Globus pallidus (tissue), 1 donor: ENCODE results near the gene DMP1.
A peak's percentile ranks its signal among the peaks of the same experiment; 100 is the strongest.

ENCODE experiments used
- DNase-seq: peaks from one replicate; pipeline ENCODE4 v3.0.0-alpha.2; 2015; ENCODE audit warnings: low spot score

DMP1 gene, protein sequence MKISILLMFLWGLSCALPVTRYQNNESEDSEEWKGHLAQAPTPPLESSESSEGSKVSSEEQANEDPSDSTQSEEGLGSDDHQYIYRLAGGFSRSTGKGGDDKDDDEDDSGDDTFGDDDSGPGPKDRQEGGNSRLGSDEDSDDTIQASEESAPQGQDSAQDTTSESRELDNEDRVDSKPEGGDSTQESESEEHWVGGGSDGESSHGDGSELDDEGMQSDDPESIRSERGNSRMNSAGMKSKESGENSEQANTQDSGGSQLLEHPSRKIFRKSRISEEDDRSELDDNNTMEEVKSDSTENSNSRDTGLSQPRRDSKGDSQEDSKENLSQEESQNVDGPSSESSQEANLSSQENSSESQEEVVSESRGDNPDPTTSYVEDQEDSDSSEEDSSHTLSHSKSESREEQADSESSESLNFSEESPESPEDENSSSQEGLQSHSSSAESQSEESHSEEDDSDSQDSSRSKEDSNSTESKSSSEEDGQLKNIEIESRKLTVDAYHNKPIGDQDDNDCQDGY

DNA sequence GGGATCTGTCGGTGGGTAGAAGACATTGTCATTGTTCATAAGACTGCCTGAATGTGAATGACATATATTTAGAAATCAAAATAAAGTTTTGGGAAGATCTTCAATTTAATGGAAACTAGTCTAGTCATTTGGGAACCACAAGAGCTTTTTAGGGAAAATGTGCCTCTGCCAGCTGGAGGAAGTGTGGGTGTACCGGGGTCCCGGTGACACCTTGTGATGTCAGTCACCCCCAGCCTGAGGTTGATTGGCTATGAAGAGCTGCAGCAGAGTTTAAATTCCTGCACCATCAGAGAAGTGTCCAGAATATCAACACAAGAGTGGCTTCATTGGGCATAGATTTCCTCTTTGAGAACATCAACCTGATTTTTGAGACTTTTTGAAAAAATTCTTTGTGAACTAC lies at the start of gene DMP1:
TSS of gene DMP1 (plus strand) at position 301 of the 400 bp plus-strand sequence. CDS start 6,213 bp downstream, outside the sequence.
- DNase-seq: no peak

DNA sequence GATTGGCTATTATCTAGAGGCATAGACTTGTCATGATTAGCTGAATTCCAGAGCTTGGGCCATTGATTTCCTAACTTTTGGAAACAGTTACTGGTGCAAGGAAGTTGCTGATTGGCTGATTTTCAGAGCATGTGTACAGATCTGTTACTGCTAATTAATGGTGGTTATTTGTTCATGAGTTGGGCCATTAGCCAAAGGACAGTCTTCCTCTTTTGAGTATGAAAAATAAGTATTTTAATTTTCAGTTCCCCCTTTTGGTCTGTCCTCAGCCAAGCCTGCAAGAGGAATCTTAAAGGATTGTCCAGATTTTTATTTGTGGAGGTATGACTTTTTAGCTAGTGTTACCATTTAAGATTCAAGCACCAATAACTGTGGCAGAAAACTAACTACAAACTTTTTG lies 48.7 kb upstream of the DMP1 start:
- DNase-seq: no peak

DNA sequence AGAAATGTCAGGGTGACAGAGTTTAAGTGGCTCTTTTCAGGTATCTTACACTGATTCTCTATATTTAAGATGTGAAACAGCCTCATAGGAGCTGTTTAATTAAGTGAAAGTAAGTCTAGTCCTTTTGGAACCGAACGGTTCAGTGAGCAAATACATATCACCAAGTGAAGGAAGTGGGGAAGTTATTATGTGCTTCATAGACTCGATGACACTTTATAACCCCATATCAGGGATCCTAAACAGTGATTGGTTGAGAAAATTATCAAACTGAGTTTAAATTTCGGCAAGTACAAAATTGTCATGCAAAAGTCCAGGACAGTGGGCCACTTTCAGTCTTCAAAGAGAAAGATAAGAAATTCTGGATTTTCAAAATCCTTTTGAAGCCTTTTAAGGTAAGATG lies 41.9 kb upstream of the DMP1 start, which contains the start of gene DSPP:
TSS of gene DSPP (plus strand) at position 301 of the 400 bp plus-strand sequence. CDS start 2,380 bp downstream, outside the sequence.
- no peak for DNase-seq

DNA sequence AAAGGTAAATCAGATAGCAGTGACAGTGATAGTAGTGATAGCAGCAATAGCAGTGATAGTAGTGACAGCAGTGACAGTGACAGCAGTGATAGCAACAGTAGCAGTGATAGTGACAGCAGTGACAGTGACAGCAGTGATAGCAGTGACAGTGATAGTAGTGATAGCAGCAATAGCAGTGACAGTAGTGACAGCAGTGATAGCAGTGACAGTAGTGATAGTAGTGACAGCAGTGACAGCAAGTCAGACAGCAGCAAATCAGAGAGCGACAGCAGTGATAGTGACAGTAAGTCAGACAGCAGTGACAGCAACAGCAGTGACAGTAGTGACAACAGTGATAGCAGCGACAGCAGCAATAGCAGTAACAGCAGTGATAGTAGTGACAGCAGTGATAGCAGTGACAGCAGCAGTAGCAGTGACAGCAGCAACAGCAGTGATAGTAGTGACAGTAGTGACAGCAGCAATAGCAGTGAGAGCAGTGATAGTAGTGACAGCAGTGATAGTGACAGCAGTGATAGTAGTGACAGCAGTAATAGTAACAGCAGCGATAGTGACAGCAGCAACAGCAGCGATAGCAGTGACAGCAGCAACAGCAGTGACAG lies 35.7 kb upstream of the DMP1 start:
- DNase-seq: no peak

DNA sequence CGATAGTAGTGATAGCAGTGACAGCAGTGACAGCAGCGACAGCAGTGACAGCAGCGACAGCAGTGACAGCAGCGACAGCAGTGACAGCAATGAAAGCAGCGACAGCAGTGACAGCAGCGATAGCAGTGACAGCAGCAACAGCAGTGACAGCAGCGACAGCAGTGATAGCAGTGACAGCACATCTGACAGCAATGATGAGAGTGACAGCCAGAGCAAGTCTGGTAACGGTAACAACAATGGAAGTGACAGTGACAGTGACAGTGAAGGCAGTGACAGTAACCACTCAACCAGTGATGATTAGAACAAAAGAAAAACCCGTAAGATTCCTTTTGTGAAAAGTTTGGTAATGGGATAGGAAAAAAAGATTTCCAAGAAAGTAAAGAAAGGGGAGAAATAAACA lies 33.8 kb upstream of the DMP1 start:
- DNase-seq: no peak

DNA sequence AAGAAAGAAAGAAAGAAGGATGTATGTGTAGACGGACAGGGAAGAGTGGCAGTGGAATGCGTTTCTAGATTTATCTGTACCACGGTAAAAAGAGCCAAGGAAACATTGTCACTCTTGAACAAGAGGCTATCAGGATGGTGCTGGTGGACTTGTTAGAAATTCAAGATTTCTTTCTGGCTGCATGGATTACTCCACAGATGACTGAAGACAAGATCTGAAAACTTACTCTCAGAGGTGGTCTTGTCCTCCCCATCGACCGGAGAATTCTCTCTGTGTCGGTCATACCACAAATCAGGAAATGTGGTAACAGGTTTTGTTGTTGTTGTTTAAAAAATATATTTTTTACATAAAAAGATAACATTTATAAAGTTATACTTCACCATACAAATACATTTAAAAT lies 30.0 kb upstream of the DMP1 start:
- DNase-seq: no peak

DNA sequence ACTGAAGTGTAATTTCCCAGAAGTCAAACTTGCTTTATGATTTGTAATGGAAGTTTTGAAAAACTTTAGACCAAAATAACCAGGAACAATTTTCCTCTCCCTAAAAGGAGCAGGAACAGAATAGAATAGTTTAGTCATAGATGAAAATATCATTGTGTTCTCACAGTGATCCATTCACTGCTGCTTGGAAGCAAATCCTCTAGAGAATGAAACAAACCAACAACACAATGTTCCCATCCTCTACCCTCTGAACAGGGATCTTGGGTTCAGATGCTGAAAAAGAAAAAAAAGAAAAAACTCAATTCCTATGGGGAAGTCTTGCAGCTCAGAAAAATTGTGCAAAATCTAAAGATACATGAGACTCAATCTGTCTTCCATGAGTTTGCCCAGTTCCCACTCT lies 29.6 kb upstream of the DMP1 start:
- DNase-seq: peak; percentile 66

DNA sequence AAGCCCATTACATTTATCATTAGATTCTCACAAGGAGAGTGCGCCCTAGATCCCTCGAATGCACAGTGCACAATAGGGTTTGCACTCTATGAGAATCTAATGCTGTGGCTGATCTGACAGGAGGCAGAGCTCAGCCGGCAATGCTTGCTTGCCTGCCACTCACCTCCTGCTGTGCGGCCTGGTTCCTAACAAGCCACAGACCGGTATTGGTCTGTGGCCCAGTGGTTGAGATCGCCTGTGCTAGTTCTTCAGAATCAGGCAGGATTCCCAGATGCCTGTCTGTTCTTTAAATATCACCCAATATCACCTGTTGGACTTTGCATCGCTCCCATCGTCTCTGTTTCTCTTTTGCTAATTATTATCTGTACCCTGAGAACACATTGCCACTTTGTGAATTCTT lies 27.8 kb upstream of the DMP1 start:
- no peak for DNase-seq

DNA sequence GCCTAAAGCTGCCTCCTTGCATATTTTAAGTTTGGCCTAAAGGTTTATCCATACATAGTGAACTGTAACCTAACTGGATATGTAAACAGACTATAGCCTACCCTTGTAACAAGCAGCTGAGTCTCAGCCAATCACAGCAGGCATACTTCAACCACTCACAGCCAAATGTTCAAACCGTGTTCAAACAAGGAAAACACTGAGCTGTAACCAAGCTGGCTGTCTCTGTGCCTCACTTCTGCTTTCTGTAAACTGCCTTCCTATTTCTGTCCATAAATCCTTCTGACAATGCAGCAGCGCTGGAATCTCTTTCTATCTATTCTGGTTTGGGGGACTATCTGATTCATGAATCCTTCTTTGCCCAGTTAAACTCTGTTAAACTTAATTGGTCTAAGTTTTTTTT lies 25.4 kb upstream of the DMP1 start:
- DNase-seq: no peak

DNA sequence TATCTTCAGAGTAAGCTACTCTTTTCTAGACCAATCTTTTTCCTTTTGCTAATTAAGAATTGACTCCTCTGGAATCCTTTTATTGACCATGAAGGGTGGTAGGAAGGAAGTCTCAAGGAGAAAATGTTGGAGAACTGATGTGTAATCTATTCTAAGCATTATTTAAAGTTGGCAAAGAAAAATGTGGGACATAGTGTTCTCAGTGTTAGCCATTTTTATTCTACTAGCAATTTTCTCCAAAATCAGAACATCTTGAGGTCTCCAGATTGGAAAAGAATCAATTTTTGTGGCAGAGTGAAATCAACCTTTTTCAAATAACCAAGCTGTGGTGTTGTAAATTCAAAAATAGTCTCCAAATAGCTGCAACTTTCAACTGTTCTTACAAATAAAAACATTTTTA lies 18.4 kb upstream of the DMP1 start:
- DNase-seq: no peak

DNA sequence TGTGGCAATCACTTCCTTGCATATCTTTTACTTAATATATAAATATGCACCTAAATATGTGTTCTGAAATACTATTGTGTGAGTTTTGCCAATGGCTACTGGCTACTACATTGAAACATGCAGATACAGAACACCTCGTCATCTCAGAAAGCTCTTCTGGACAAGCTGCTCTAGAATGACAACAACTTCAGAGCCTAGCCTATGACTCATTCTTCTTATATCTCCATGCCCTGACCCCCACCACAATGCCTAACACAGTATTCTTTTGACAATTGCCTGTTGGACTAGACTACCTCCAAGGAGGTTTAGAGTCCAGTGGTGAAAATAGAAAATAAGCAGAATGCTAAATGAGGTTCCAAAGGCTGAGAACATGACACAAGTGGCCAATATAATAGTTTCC lies 17.6 kb upstream of the DMP1 start:
- DNase-seq: no peak

DNA sequence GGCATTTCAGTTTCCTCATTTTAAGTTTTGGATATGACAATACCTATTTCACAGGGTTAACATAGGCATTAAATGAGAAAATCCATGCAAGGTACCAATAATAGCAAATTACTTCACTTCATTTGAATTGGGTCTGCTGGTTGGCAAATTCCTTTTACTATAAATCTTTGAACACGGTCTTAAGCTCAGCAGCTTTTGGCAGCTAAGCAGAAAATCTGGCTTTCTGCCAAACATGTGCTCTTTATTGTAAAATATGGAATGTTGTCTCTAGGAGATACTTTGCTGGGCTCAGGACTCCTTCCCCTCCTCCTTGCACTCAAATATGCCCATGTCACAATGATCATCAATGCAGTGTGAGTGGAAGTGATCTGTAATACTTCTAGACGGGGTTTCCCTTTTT lies 16.8 kb upstream of the DMP1 start:
- DNase-seq: no peak

DNA sequence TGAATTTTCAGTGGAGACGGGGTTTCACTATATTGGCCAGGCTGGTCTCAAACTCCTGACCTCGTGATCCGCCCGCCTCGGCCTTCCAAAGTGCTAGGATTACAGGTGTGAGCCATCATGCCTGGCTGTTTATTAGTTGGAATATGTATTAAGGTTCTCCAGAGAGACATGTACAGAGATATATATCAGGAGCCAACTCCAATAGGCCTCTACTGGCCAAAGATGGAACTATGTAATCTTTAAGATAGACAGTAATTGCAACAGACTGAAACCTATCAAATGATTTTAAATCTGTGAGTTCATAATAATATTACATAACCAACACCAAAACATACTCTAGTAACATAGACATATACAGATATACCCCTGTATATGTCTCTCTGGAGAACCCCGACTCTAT lies 5.8 kb upstream of the DMP1 start:
- no peak for DNase-seq

DNA sequence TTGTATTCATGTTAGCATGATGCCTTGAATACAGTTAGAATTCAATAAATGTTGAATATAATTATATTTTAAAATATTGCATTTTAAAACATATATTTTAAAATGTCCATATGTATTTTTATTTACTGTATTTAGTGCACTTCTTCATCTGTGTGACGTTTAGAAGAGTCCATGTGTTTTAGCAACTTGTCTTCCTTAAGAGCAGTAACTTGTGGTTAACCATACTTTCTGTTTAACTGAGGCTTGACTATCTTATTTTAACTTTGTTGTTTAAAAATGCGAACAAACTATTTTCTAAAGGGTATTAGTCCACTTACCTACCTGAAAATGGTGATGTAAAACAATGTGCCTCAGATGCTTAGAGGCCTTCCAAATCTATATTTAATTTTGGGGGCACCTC lies 858 bp downstream of the DMP1 start:
- DNase-seq: no peak

DNA sequence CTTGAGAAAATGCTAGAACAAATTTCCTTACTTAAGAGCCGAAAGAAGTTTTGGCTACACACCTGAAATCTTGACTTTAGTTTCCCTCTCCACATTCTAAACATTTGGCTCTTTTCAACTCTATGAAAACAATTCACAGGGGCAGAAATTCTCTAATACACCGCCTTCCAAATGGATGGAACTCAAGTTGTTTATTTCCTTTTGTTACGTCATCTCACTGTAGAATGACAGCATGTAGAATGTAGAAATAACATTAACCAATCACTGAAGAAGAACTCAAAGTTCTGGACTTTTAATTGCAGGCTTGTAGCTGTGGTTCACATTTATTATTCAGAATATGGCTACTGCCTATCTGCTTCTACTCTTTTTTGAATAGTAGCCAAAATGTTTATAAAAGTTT lies 1.9 kb downstream of the DMP1 start:
- no peak for DNase-seq

DNA sequence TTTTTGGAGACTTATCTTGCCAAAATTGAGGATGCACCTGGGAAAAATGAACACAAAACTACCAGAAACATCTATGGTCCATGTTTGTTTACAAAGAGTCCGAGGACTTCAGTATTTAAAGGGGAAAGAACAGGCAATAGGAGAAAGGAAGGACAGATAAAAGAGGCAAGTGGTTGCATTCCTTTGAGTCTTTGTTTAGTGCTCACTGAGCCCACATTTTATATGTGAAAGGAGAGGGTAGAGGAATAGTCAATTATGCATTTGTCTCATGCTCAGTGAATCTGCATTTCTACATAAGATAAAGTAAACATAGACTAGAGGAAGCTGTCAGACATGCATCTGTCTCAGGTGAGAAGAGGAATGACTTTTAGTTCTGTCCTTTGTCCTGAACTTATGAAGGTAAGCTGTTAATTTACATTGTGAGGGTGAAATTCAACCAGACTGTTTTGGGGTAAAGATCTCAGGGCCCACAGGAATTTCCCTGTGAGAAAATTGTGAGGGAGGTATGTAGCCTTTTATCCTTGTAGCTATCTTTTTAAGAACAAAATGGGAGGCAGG lies 4.5 kb downstream of the DMP1 start:
- DNase-seq: no peak

DNA sequence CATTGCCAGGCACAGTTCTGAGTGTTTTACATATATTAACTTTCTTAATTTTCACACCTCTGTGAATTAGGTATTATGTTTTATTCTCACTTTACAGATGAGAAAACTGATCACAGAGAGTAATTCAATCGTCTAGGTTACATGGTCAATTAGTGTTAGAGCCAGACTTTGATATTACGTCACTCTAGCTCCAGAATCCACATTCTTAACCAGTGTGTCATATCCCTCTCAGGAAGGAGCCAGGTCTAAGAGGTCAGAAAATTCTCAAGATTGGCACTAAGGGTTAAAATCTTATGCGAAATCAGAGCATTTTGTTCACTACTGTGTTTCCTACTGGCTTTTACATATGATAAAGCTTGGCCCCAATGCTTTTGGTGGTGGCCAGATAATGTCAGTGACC lies 7.4 kb downstream of the DMP1 start:
- no peak for DNase-seq

DNA sequence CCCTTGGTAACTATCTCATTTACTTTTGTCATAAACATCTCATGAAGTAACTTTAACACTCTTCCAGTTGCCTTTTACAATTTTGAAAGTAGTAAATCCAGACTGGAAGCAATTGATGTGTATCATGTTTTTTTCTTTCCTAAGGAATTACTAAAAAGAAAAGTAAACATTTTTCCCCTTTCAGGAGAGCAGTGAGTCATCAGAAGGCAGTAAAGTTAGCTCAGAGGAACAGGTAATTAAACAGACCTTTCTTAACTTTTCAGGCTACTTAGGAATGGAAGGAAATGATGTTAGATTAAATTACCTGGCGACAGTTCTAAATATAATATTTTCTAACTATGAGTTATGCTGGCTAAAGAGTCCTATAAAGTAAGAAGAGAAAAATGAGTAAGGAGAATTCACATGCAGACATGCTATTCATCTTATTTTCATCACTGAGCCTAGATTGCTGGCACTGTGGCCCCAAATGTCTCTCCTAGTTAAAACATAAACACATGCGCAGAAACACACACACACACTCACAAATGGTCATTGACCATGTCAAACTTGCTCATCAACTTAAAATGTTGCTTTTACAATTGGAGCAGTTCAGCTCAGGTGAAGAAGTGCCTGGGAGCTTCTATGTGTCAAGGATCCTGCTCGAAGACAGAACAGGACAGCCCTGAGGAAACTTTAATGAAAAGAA lies 9.3 kb downstream of the DMP1 start:
- no peak for DNase-seq

DNA sequence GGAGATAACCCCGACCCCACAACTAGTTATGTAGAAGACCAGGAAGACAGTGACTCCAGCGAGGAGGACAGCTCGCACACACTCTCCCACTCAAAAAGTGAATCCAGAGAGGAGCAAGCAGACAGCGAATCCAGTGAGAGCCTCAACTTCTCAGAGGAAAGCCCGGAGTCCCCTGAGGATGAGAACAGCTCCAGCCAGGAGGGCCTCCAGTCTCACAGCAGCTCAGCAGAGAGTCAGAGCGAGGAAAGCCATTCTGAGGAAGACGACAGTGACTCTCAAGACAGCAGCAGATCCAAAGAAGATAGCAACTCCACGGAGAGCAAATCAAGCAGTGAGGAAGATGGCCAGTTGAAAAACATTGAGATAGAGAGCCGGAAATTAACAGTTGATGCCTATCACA lies 12.8 kb downstream of the DMP1 start:
- DNase-seq: no peak

DNA sequence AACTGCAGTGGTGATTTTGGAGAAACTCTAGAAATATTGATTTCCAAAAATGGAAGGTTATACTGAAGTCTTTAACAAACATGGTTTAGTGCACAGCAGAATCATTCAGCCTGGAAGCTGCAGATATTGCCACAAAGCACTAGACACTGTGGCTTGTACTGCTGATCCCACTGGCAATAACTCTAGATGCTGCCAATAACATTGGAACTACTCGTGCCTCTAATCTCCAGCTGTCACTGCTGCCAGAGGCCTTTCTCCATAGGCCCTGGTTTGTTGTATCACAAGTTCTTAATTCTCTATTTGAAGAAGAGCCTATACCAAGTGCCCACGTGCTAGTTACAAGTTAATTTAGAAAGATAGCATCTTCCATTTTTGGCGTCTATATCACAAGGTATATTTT lies 19.3 kb downstream of the DMP1 start:
- no peak for DNase-seq

DNA sequence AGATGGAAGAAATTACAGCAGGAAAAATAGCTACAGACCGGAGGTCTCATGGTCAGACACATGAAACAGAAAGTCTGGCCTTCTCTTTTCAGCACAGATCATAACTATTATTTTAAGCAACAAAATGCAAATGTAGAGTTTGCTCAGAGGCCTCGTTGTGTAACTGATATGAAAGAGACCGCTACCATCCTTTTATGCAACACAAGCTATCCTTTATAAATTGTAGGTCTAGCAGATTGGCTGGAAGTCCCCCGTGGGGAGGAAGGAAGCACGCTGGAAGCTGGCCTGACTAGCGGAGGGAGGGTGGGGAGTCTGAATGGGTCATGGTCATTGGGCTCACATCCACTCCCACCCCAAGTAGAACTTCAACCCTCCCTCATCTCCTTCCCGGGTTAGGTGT lies 27.7 kb downstream of the DMP1 start:
- DNase-seq: peak; percentile 6

DNA sequence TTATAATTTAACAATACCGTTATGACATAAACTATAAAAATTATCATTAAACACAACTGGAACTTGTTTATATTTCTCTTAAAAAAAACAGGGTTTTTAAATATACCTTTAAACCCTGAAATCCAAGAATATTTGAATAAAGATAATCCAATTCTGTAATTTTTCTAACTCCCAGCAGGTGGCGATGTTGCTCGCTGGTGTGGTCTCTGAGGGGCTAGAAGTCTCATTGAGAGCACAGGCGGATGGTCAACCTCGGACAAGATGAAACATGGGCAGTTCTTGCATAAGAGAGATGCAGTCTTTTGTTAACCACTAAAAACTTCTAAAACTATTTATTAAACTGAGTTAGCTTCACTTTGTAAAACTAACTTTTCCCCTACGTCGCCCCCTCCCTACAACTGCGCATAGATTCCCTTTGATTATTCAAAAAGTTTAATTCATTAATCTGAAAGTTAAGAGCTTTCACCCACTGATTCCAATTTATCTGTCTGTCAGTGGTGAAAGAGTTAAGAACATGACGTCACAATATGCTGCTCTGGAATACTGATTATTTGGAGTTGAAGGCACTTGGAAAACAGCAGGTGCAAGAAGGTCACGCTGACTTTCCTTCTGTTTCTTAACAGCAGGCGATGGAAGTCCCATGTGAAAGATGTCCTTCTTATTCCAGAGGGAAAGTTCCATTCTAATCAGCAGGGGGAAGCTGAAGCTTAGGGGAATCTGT lies 29.5 kb downstream of the DMP1 start:
- DNase-seq: peak; percentile 85
